Bronchial epithelial cell (primary cell): ENCODE measurements around the gene SLC9A9. TPM values are rescaled to one million over a fixed set of nuclear protein-coding genes. Genes with fewer than 3 reads are reported as not detected.

ENCODE experiments used
- DNase-seq: peaks from one replicate; pipeline ENCODE4 v3.0.0-alpha.2; 2010; ENCODE audit warnings: low read depth
- FAIRE-seq: peaks from 2 replicates; lab custom pipeline; 2011; peaks lifted over from hg19 to GRCh38; lab: Jason Lieb, UNC
- H3K27me3 ChIP-seq: 2 replicates; pipeline ENCODE4 v1.5.1; 2011; ENCODE audit warnings: low read length; ENCODE audit not compliant: control insufficient read depth, insufficient read depth
- H3K36me3 ChIP-seq: 2 replicates; pipeline ENCODE4 v1.5.1; 2011; ENCODE audit warnings: low read length; ENCODE audit not compliant: control insufficient read depth, insufficient read depth
- H3K4me3 ChIP-seq: 2 replicates; pipeline ENCODE4 v1.5.1; 2011; ENCODE audit warnings: mild to moderate bottlenecking, low read depth, low read length, control low read depth
- CTCF ChIP-seq: IDR thresholded peaks from 2 replicates; pipeline ENCODE4 v1.5.1; 2011; ENCODE audit warnings: mild to moderate bottlenecking, moderate library complexity, low read length, control low read depth, inconsistent platforms; ENCODE audit not compliant: insufficient read depth, severe bottlenecking
- total RNA-seq: library from RNA; depleted of rRNA; stranded (reverse); fragments of >200 nt; gene quantifications from 2 replicates; pipeline ENCODE4 v1.2.1, GENCODE V29; 2014

SLC9A9 gene
- total RNA-seq, 1 donor from 2014 or later, result 1.3 TPM

GRCh38 chr3:143479727-143480126 is 368.5 kb downstream of the SLC9A9 start:
- H3K27me3 ChIP-seq, result no peaks in the 10 kb centered on the region
- no peak overlapping the region for H3K4me3 ChIP-seq
- H3K36me3 ChIP-seq, result no peaks in the 10 kb centered on the region
- DNase-seq, result no peak
- FAIRE-seq, result no peak
- TF ChIP-seq CTCF, result no peak

GRCh38 chr3:143478115-143478693 is 370.1 kb downstream of the SLC9A9 start:
- FAIRE-seq, result no peak
- Histone ChIP-seq H3K27me3 (no peaks in the 10 kb centered on the region), H3K36me3 (no peaks in the 10 kb centered on the region), H3K4me3 (no peak overlapping the region)
- no peak for TF ChIP-seq CTCF
- no peak for DNase-seq

- no peak for FAIRE-seq
- Histone ChIP-seq H3K27me3 (no peaks in the 10 kb centered on the region), H3K4me3 (no peak overlapping the region), H3K36me3 (no peaks in the 10 kb centered on the region)
- DNase-seq, result peak; percentile 14
- no peak for TF ChIP-seq CTCF
These were observed 371.2 kb downstream of the SLC9A9 start for GRCh38 chr3:143476965-143477640.

- Histone ChIP-seq H3K36me3 (no peaks in the 10 kb centered on the region), H3K4me3 (no peak overlapping the region), H3K27me3 (no peaks in the 10 kb centered on the region)
- no peak for TF ChIP-seq CTCF
- DNase-seq (no peak), FAIRE-seq (no peak)
These were observed 372.3 kb downstream of the SLC9A9 start for GRCh38 chr3:143475981-143476380.

GRCh38 chr3:143472731-143473523 is 375.3 kb downstream of the SLC9A9 start:
- Histone ChIP-seq H3K36me3 (no peaks in the 10 kb centered on the region), H3K4me3 (no peak overlapping the region), H3K27me3 (no peaks in the 10 kb centered on the region)
- DNase-seq (no peak), FAIRE-seq (peak; percentile 28)
- TF ChIP-seq CTCF, result no peak
